ENCODE measurements around the gene PITPNM3.
A peak's percentile ranks its signal among the peaks of the same experiment; 100 is the strongest.

The PITPNM3 gene

DNA sequence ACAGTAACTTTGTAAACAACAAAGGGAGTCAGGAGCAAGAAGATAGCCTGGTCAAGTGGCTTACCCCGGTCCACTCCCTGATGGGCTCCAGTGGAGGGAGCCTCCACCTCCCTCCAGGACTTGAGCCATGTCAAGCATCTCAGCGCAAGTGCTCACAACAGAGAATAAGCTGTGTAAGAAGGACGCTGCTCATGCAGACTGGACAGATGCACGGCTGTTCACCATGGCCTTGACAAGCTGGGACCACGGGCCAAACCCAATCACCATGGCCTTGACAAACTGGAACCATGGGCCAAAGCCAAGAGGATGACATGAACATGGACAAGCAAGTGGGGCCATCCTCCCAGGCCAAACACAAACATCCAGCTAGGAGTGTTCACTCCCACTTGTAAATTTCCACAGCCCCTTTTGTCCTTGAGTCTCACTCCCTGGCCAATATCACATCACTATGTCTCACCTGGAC is 3.4 kb upstream of the PITPNM3 start:
- no peak for DNase-seq (ENCODE audit: extremely low read depth, low read depth)
- H3K4me3 ChIP-seq (replicated peaks; ENCODE audit: low read depth, low read length): no peak overlapping the region
- TF ChIP-seq, protein P1, sequence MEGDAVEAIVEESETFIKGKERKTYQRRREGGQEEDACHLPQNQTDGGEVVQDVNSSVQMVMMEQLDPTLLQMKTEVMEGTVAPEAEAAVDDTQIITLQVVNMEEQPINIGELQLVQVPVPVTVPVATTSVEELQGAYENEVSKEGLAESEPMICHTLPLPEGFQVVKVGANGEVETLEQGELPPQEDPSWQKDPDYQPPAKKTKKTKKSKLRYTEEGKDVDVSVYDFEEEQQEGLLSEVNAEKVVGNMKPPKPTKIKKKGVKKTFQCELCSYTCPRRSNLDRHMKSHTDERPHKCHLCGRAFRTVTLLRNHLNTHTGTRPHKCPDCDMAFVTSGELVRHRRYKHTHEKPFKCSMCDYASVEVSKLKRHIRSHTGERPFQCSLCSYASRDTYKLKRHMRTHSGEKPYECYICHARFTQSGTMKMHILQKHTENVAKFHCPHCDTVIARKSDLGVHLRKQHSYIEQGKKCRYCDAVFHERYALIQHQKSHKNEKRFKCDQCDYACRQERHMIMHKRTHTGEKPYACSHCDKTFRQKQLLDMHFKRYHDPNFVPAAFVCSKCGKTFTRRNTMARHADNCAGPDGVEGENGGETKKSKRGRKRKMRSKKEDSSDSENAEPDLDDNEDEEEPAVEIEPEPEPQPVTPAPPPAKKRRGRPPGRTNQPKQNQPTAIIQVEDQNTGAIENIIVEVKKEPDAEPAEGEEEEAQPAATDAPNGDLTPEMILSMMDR (IDR thresholded peaks at IDR 0.05; ENCODE audit: low read depth, low read length, missing control alignments): no peak

GRCh38 chr17:6558932-6559752 is 2.8 kb upstream of the PITPNM3 start:
- TF ChIP-seq, protein P1 (IDR thresholded peaks at IDR 0.05; ENCODE audit: low read depth, low read length, missing control alignments): no peak
- H3K4me3 ChIP-seq (replicated peaks; ENCODE audit: low read depth, low read length): no peak overlapping the region
- no peak for DNase-seq (ENCODE audit: extremely low read depth, low read depth)

- TF ChIP-seq, protein P1 (IDR thresholded peaks at IDR 0.05; ENCODE audit: low read depth, low read length, missing control alignments): no peak
- no peak for DNase-seq (ENCODE audit: extremely low read depth, low read depth)
These were observed 1.9 kb upstream of the PITPNM3 start for GRCh38 chr17:6558276-6558675.

GRCh38 chr17:6557040-6557438 is 684 bp upstream of the PITPNM3 start:
- H3K4me3 ChIP-seq (replicated peaks; ENCODE audit: low read depth, low read length): no peak overlapping the region
- DNase-seq (ENCODE audit: extremely low read depth, low read depth): no peak
- TF ChIP-seq, protein P1 (IDR thresholded peaks at IDR 0.05; ENCODE audit: low read depth, low read length, missing control alignments): no peak

More at GRCh38 chr17:6558276-6558675, 1.9 kb upstream of the PITPNM3 start:
- H3K4me3 ChIP-seq (replicated peaks; ENCODE audit: low read depth, low read length): no peak overlapping the region

GRCh38 chr17:6555331-6556120 is 829 bp downstream of the PITPNM3 start:
- TF ChIP-seq, protein P1 (IDR thresholded peaks at IDR 0.05; ENCODE audit: low read depth, low read length, missing control alignments): no peak
- no peak for DNase-seq (ENCODE audit: extremely low read depth, low read depth)
- H3K4me3 ChIP-seq (replicated peaks; ENCODE audit: low read depth, low read length): peak overlapping the region; percentile 25

GRCh38 chr17:6554871-6555330 is 1.5 kb downstream of the PITPNM3 start:
- no peak for DNase-seq (ENCODE audit: extremely low read depth, low read depth)
- TF ChIP-seq, protein P1 (IDR thresholded peaks at IDR 0.05; ENCODE audit: low read depth, low read length, missing control alignments): no peak
- no peak overlapping the region for H3K4me3 ChIP-seq (replicated peaks; ENCODE audit: low read depth, low read length)
